Fibroblast of skin of right biceps (primary cell): Measurements from ENCODE around the gene CARHSP1.
"Not testable (repeated sequence)": the region's sequence is repeated elsewhere in the genome, so short reads cannot be mapped to it uniquely, and the experiment has no call there.

Source experiments
- DNase-seq: peaks from one replicate; pipeline ENCODE4 v3.0.0-alpha.2; 2013

CARHSP1 gene

DNA sequence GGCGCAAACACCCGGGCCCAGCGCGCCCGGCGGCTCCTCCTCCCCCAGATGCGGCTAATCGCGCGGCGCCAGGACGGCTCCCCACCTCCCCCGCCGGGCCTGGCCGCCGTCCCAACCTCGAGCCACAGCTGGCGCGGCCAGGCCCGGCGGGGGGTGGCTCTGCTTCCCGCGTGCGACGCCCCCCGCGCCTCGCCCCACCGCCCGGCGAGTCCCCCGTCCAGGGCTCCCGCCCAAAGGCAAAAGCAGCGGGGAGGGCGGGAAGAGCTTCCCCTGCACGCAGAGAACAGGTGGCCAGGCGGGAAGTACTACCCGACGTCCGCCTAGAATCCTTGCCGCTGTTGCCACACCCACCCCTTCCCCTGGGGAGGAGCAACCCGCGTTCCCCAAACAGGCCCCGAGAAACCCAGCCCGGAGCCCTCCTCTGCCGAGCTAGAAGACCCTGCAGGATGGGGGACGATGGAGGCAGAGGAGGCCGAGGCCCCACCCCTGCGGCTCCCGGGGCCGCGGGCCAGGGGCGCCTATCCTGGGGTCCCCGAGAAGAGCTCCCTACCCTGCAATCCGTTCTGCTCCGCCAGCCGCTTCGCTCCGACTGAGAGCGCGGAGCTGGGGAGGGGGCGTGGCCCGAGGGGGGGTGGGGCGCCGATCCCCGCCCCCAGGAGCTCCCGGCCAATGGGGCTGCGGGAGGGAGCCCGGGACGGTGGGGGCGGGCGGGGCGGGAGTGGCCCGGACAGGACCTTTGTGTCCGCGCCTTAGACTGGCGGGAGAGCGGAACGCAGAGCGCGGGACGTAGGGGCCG, at the start of gene CARHSP1:
CARHSP1 (minus strand) TSS at position 591 of the 796 bp plus-strand sequence. CDS start 9,678 bp downstream, outside the sequence.
- DNase-seq, result peak; percentile 92

DNA sequence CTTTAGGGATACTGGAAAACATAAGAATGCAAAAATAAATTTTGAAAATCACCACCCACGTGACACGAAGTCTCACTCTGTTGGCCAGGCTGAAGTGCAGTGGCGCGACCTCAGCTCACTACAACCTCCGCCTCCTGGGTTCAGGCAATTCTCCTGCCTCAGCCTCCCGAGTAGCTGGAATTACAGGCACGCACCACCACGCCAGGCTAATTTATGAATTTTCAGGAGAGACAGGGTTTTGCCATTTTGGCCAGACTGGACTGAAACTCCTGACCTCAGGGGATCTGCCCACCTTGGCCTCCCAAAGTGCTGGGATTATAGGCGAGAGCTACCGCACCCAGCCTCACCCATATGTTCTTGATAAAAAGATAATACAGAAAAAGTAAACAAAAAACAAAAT, 48.5 kb upstream of the CARHSP1 start:
- DNase-seq, result not testable (repeated sequence)

DNA sequence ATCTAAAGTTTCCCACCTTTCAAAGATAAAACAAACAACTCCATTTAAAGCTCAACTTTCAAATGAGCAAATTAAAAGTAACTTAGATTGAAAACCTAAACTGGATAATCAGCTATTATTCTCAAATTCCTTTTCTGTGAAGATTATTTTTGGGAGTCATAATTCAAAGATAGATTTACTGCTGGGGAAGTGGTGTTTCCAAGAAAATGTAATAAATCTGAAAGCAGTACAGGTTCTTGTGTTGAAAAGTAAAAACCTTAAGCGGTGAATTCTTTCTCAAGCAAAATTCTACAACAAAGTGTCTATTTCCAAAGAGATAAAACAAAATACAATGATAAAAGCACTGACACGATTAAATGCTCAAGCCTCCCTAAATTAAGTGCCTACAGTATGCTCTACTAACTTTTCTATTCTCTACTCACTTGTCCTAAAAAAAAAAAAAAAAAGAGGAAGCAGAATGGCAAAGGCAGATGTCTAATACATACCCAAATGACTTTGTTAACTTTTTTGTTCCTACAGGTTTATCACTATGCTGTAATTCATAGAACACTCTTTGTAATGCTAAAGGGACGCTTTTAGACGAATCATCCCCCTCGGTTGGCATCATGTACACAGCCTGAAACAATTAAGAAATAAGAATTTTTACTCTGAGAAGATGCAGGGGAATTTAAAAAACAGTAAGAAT, 47.9 kb upstream of the CARHSP1 start:
- DNase-seq, result no peak

DNA sequence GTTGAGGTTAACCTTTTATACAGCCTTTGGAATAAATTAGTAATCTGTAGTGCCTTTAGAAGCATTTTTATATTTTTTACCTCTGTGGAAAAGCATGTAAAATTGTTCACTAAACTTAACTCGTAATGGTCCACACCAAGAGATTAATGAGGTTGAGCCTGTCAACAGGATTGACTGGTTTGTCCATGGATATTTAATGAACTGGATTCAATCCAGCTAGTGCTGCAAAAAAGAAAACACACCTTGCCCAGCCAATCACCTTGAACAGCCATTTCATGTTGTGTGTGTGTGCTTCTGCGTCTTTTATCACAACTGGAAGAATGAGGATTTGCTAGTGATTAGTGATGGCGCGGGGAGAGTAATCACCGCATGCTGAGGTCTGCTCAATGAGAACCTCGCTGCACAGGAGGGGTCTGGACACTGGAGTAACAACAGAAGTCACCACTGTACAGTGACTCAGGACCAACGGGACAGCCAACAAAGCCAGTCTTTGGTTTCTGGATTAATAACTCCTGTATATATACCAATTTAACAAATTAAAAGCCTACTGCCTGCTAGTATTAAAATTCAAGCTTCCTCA, 47.0 kb upstream of the CARHSP1 start:
- DNase-seq, result no peak

DNA sequence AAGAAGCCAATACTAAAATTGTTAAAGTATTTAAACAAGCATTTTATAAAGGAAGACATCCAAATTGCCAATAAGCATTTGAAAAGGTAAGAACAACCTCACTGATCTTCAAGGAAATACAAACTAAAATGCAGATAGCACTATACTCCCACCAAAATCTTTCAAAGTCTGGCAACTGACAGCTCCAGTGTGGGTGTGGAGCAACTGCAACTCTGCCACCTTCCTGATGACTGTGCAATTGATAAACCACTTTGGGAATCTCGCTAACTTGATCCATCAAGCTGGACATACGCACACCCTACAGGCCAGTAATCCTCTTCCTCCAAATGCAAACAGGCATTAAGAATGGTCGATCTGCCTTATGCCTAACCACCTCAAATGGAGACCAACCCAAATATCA, 45.3 kb upstream of the CARHSP1 start:
- no peak for DNase-seq

DNA sequence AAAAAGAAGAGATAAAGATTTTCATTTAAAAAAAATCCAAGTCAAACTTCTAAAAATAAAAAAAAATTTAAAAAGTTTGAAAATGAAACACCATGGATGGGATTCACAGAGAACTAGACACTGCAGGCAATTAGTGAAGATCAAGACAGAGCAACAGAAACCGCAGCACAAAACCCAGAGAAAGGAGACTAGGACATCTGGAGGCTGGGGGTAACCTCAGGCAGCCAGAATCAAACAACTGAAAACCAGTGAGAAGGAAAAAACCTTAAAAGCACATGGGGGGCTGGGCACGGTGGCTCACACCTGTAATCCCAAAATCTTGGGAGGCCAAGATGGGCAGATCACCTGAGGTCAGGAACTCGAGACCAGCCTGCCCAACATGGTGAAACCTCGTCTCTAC, 44.0 kb upstream of the CARHSP1 start:
- no peak for DNase-seq

DNA sequence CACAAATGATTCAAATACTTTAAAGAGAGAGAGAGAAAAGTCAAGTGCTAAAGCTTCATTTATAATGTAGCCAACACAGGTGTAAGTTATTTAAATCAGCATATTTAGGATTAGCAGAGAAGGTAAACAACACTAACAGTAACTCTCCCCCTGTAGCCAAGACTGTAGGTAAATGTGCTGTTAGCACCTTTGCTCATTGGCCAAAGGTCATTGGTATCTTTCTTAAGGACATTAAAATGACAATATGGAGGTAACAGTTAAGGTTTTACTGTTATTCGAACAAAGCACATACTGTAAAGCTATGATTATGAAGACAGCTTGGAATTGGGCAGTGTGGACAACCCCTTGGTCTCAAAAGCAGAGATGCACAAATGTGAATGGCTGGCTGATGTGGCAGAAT, 42.0 kb upstream of the CARHSP1 start:
- DNase-seq, result no peak

DNA sequence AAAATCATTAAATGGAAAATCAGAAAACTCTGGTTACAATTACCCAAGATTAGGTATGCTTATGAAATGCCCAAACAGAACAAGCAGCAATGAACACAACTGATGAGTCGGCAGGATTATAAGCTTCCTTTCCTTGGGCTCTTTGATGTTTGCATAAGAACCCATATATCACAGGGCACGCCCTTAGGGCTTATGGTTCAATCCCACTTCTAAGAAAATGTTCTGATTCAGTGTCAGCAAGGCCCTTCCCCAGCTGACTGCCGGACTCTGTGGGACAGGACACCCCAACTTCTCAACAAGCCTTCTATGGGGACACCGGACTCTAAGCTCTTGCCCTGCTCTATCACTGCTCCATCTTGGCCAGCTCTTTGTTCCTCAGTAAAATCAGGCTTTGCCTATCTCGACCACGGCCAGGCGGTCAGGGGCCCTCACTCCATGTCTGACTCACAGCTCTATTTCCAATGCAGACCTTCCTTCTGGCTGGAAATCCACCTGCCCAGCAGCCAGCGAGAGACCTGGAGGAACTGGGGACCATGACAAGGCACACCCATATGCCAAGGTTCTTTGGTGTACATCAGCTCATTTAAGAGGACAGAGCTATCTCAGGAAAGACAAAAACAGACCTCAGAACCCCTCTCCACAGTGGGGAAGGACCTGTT, 40.1 kb upstream of the CARHSP1 start:
- DNase-seq, result no peak

DNA sequence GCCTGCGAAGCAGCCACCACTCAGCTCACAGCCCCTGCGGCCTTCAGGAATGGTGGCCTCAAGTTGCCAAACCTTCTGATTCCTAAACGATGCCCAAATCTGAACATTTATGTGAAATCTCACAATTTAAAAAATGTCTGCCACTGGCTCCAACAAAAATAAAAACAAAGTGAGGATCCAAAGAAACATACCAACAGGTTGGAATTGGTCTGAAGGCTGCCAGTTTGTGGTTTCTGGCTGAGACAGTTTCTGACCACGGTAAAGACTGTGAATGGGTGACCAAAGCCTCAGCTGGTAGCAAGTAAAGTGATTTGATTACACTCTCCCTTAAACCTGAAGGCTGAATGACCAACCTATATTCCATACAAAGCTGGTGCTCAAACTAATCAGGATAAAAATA, 38.3 kb upstream of the CARHSP1 start:
- DNase-seq, result no peak

DNA sequence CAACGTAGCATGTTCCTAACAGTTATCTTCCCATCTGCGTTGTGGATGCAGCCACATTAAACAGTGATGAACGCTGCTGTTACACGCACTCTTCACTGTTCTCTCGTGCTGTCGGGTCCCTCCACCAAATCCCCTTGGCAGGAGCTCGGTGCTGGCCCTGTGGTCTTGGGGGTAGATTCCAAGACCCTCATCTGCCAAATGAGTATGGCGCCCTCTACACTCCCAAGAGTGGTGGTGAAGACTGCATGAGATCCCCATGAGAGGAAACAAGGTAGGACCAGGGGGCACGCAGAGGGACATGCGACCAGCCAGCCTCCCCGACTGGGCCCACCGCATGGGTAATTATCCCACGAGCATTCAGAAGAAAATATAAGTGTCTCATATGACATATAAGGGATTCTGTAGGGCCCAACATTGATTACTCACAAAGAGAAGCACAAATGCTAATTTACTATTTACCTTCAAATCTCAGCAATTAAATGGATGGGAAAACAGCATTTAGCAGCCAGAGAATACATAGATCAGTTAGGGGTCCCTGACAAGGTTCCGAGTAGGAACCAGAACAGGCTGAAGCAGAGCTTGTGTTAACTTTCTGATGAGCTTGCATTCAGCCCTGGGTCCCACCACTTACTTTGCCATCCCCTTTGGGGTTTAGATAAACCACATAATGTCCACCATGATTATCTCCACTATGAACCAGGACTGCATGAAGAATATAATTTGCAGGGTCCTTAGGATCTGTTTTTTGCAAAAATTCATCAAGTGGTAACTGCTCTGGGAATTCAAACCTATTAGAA, 37.2 kb upstream of the CARHSP1 start:
- DNase-seq, result no peak

DNA sequence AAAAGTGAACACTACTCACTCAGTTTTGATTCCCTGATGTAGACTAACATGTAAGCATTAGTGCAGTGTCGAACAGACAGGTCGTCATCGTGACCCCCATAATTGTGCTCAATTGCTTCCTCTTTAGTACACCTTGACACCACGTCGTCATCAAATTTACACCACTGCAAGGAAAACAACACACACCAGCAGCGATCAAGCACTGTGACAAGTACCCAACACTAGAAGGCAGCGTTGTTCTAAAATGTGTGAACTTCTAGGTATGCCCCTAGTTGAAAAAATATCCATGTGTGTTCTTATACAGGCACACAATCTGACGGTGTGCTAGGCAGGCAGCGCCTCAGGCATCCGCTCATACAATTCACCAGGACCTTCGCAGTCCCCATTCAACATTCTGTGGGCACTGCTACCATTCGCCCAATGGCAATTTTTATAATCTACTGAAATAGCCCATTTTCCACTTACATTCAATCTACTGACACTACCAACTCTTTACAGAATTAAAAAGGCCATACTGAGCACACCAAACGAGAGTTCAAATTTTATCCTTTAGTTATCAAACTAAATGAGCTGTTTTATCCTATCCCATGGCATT, 36.5 kb upstream of the CARHSP1 start:
- peak; percentile 38 for DNase-seq

DNA sequence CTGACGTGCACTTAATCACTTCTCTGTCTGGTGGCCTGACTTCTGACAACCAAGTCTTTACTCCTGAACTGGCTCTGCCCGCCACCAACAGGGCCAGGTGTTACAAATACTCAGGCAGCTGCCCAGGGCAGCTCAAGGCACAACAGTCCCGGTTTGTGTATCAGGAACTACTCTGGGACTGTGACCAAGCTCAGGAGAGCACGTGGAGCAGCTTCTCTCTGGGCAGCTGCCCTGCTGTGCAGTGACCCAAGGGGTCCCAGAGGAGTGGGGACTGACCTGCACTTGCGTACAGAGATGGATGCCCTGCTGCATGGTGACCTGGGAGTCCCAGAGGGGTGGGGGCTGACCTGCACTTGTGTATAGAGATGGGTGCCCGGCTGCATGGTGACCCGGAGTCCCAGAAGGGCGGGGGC, 35.2 kb upstream of the CARHSP1 start:
- no peak for DNase-seq

DNA sequence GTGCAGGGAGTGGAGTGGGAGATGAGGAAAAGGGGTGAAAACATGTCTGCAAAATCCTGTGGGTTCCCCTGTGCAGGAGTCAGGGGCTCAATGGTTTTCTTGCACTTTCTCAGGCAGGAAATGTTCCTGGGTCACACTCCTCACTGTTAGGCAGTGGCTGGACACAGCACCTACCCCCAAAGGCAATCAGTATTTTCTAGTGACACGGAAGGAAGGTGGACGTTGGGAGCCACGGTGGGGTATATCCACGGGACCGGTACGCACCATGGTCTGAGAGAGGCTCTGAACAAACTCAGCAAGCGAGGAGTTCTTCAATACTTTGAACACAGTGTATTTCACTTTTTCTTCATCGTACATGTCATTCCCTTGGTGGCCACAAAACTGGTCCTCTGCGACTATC, 34.2 kb upstream of the CARHSP1 start:
- DNase-seq, result no peak

DNA sequence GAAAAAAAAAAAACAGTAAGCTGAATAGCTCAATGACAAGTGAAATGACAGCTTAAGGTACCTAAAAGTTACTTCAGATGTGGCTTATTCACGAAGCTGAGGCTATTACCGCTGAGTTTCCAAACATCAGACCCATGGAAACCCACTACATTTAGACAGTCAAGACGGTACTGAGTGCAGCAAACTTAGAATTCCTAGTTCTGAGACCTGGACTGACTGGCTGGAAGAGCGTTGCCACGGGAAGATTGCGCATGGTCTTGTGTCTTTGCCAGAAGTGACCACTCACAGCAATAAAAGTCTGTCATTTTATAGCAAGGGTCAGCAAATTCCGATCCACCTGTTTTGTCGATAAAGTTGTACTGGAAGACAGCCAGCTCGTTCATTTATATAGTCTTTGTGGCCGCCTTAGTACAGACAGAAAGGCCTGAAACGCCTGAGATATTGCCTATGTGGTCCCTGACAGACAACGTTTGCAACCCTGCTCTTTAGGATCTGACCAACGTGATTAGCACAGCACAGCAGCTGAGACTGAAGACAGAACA, 32.6 kb upstream of the CARHSP1 start:
- no peak for DNase-seq

DNA sequence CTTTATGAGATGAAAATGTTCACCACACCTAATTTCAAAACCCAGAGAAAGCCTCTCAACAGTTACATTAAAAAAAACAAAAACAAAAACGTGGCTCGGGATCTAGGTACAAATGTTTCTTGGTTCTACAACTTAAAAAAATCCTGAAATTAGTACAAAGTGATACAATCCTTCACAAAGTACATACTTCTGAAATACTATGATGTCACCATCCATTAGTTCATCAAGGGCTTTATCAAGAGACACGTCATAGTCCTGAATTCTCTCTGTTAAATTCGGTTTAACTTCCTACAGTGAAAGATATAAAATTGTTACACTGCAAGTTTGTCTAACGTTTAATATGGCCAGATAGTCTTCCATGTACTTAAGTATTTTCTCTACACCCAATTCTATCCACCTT, 31.5 kb upstream of the CARHSP1 start:
- no peak for DNase-seq

DNA sequence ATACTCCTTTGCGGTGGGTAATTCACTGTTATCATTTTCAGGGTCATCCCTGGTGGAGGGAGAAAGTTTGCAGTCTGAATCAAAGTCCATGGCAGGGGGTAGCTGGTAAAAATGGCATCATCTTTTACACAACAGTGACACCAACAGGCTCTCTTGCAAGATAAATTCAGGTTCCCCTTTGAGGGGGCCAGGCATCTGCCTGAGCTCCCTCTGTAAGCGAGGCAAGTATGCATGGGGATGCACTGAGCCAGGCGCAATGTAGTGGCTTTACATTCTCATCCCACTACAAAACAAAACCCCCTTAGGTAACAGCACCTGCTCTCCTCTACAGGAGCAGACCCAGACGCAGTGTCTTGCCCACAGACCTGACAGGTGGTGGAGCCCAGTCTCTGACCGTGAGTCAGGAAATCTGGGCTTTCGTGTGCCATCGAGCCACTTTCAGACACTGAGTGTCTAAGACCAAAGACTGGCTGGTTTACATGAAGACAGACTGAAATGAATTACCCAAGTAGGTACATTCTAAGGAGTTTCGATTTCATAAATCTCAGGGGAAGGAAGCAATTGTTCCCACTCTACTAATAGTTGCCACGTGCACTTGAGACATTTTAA, 31.0 kb upstream of the CARHSP1 start:
- DNase-seq, result no peak

DNA sequence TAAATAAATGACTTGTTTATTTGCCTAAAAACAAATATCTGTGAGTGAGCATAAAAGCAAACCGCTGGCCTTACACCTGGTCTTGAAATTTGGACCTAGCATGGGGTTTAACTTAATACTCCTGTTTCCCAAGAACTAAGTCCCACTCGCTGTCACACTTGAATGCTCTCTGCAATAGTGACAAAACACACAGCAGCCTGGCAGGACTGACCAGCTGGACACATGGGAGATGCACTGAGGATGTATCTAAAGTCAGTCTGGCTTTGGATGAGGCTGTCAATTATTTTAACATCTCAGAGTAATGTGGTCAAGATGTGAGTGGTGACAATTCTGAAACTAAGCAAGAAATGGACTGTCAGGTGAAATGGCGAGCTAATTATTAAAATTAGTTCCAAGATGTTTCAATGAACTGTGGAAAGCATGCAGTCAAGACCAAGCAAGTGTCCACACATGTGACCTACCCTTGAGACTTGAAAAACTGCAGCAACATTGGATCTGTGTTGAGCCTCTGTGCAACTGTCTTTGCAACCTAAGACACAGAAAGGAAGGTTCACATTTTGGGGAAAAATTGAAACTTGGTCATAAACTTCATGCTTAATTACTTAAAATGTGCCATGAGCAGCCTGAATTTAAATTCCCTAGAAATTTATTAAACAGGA, 30.0 kb upstream of the CARHSP1 start:
- no peak for DNase-seq

DNA sequence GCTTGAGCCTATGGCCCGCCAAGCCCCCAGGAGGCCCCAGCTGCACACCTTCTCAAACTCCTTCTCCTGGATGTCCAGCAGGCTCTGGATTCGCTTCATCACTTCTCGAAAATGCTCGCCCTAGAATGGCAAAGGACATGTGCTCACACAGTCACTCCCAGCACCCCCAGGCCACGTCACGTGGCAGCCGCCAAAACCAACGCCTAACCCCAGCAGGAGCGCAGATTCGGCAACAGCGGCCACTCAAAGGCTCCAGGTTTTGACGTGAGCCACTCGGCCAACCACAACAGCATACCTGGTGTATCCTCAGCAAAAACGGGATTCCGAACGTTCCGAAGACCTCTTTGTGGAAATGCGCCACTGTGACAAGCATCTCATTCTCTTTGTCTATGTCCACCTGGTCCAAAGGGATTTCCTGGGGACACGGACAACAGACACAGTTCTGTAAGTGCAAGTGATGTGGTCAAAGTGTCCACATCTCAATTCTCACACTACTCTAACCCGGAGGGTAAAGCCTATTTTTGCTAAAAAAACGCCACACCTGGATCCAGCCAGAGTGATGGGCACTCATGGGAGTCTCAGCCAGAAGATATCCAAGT, 26.0 kb upstream of the CARHSP1 start:
- DNase-seq, result no peak

DNA sequence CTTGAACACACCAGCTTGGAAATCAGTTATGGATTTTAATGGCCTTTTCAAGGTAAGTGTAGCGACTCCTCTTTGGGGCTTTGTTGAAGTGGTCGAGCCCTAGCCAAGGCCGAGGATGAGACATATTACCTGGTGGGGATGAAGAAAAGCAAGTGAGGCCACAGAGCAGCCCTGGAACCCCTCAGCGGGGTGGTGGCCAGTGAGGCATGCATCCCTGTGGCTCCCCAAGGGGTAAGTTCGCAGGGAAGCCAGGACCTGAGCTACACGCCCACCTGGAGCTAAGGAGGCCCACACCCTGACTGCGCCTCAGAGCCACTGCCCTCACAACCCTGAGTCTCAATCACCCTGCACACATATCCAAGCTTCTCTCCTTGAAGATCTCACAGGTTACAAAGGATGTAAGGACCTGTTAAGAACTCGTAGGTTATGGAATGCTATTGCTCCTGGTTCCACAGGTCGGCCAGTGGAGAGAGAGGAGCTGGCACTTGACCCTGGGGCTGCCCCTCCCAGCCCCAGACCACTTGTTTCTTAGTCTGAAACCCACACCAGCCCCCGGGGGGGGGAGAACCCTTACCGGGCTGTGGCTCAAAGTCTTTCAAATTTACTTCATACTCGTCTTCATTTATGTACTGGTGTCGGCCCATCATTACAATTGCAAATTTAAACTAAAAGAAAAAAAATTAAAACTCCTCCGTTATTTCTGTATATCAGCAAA, 25.3 kb upstream of the CARHSP1 start:
- no peak for DNase-seq

DNA sequence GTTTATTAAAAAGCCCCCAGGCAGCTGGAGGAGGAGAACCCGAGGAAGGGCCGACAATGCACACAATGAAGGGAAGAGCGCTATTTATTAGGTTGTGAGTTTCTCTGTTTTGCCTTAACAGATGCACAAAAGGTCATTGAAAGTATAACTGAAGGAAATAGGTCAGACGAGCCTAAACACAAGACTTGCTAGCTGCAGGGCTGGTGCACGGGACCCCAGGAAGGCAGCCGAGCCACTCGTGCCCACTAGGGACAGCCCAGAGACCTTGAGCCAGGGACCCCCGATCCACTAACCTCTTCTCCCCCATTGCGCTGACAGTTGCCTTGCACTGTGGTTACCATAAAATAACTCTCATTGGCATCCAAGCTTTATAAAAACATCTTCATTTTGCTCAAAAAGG, 24.6 kb upstream of the CARHSP1 start:
- DNase-seq, result no peak
